Endodermal cell (in vitro differentiated cells): ENCODE results near the gene LAMA2. TPM values are rescaled to one million over a fixed set of nuclear protein-coding genes. Genes with fewer than 3 reads are reported as not detected.

Experiments used
- DNase-seq: peaks from one replicate; pipeline ENCODE4 v3.0.0-alpha.2; 2017
- H3K27ac ChIP-seq: 2 replicates; pipeline ENCODE4 v1.5.1; 2013; ENCODE audit warnings: mild to moderate bottlenecking, low read depth, low read length, moderate library complexity
- H3K27me3 ChIP-seq: 2 replicates; pipeline ENCODE4 v1.6.1; 2013; ENCODE audit warnings: mild to moderate bottlenecking, low read length, moderate library complexity; ENCODE audit not compliant: insufficient read depth, control insufficient read depth, poor library complexity, severe bottlenecking
- H3K36me3 ChIP-seq: 2 replicates; pipeline ENCODE4 v1.7.0; 2013; ENCODE audit warnings: mild to moderate bottlenecking, low read length, moderate library complexity; ENCODE audit not compliant: control insufficient read depth, insufficient read depth
- H3K4me1 ChIP-seq: one replicate; pipeline ENCODE4 v1.7.0; 2013; ENCODE audit warnings: low read length; ENCODE audit not compliant: control insufficient read depth, insufficient read depth
- H3K4me3 ChIP-seq: 2 replicates; pipeline ENCODE4 v1.5.1; 2013; ENCODE audit warnings: mild to moderate bottlenecking, low read length, moderate library complexity
- H3K9ac ChIP-seq: 2 replicates; pipeline ENCODE4 v1.6.1; 2013; ENCODE audit warnings: mild to moderate bottlenecking, low read length, moderate library complexity; ENCODE audit not compliant: poor library complexity, severe bottlenecking; ENCODE audit errors: extremely low read depth
- H3K9me3 ChIP-seq: 2 replicates; pipeline ENCODE4 v1.6.1; 2013; ENCODE audit warnings: mild to moderate bottlenecking, low read length, moderate library complexity; ENCODE audit not compliant: control insufficient read depth
- H3K27ac Mint-ChIP-seq: 2 replicates; pipeline ENCODE4 v1.8.0; 2020; ENCODE audit warnings: mixed read lengths
- H3K27me3 Mint-ChIP-seq: 2 replicates; pipeline ENCODE4 v1.8.0; 2021; ENCODE audit warnings: mild to moderate bottlenecking, mixed read lengths; ENCODE audit not compliant: insufficient read depth
- H3K36me3 Mint-ChIP-seq: 2 replicates; pipeline ENCODE4 v1.8.0; 2020; ENCODE audit warnings: low read depth, mixed read lengths
- H3K4me1 Mint-ChIP-seq: 2 replicates; pipeline ENCODE4 v1.8.0; 2020; ENCODE audit warnings: mixed read lengths
- H3K4me3 Mint-ChIP-seq: 2 replicates; pipeline ENCODE4 v1.8.0; 2020; ENCODE audit warnings: mild to moderate bottlenecking, moderate library complexity, mixed read lengths
- H3K9me3 Mint-ChIP-seq: 2 replicates; pipeline ENCODE4 v1.8.0; 2020; ENCODE audit warnings: mild to moderate bottlenecking, mixed read lengths
- WGBS, 2 experiments: methylation state at CpG; one replicate each; pipeline versions ENCODE4 v1.1.5 to v1.1.7; 2013; ENCODE audit warnings: missing lambda C conversion rate in 2 of 2, mixed read lengths in 1 of 2; ENCODE audit not compliant: insufficient coverage in 1 of 2, insufficient read length in 1 of 2; 5-methylcytosine and 5-hydroxymethylcytosine counted together
- total RNA-seq, 2 donors: library from RNA; stranded (reverse); fragmentation: NEBNext Ultra II Directional in 1 of 2; extraction: Animal tissue kit (Norgen Biotek cat#: 25700) in 1 of 2; gene quantifications; 2 replicates in 1 of 2; 3 replicates in 1 of 2; pipeline ENCODE4 v1.2.1, GENCODE V29; 2021
- TF ChIP-seq, protein P1 (sequence below): fragments of 200-600 bp; sonication (generic); conservative IDR thresholded peaks from 2 replicates; pipeline ENCODE4 v1.5.0; 2021; ENCODE audit warnings: antibody characterized with exemption, mild to moderate bottlenecking

The LAMA2 gene
- total RNA-seq, 2 donors from 2014 or later: 2.3 to 4.1 TPM

DNA sequence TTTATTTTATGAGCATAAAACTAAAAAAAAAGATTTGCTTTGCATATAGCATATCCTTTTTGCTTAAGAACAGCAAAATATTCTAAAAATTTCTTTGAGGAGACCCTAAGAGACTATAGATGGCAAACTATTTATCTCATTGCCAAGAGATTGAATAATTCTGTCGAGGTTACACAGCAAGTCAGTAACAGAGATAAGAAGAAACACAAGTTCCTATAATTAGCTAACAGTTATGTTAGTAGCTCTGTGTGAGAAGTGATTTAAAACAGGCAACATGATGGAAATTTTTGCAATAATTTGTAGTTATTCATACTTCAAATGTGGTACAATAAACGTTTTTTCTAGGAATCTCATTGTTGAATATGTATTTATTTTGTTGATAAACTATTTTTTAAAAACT is 9.1 kb downstream of the LAMA2 start:
- Histone ChIP-seq H3K9ac (no peak overlapping the region), H3K27me3 (no peaks in the 10 kb centered on the region), H3K36me3 (no peaks in the 10 kb centered on the region), H3K4me3 (no peak overlapping the region), H3K27ac (no peak overlapping the region), H3K4me1 (no peaks in the 10 kb centered on the region), H3K9me3 (no peaks in the 10 kb centered on the region)
- H3K27ac Mint-ChIP-seq: no peak overlapping the region
- TF ChIP-seq, protein P1, sequence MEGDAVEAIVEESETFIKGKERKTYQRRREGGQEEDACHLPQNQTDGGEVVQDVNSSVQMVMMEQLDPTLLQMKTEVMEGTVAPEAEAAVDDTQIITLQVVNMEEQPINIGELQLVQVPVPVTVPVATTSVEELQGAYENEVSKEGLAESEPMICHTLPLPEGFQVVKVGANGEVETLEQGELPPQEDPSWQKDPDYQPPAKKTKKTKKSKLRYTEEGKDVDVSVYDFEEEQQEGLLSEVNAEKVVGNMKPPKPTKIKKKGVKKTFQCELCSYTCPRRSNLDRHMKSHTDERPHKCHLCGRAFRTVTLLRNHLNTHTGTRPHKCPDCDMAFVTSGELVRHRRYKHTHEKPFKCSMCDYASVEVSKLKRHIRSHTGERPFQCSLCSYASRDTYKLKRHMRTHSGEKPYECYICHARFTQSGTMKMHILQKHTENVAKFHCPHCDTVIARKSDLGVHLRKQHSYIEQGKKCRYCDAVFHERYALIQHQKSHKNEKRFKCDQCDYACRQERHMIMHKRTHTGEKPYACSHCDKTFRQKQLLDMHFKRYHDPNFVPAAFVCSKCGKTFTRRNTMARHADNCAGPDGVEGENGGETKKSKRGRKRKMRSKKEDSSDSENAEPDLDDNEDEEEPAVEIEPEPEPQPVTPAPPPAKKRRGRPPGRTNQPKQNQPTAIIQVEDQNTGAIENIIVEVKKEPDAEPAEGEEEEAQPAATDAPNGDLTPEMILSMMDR: no peak
- H3K27me3 Mint-ChIP-seq: no peaks in the 10 kb centered on the region
- no peaks in the 10 kb centered on the region for H3K9me3 Mint-ChIP-seq
- H3K36me3 Mint-ChIP-seq: no peaks in the 10 kb centered on the region
- no peak for DNase-seq
- 83 to 92% methylated on average over 1 of the region's 2 CpGs for WGBS, 2 experiments
- peaks cover 2% of the 10 kb centered on the region for H3K4me1 Mint-ChIP-seq
- no peak overlapping the region for H3K4me3 Mint-ChIP-seq

- TF ChIP-seq, protein P1: no peak
- Histone ChIP-seq H3K9me3 (peaks cover under 1% of the 10 kb centered on the region), H3K27ac (no peak overlapping the region), H3K36me3 (no peaks in the 10 kb centered on the region), H3K4me3 (no peak overlapping the region), H3K9ac (no peak overlapping the region), H3K4me1 (no peaks in the 10 kb centered on the region), H3K27me3 (no peaks in the 10 kb centered on the region)
- no peaks in the 10 kb centered on the region for H3K36me3 Mint-ChIP-seq
- DNase-seq: no peak
- peaks cover 3% of the 10 kb centered on the region for H3K4me1 Mint-ChIP-seq
- no peak overlapping the region for H3K4me3 Mint-ChIP-seq
- no peak overlapping the region for H3K27ac Mint-ChIP-seq
- no peaks in the 10 kb centered on the region for H3K27me3 Mint-ChIP-seq
- H3K9me3 Mint-ChIP-seq: no peaks in the 10 kb centered on the region
Observed at GRCh38 chr6:128899341-128900050, 16.6 kb downstream of the LAMA2 start.

GRCh38 chr6:128903715-128904114 is 20.8 kb downstream of the LAMA2 start:
- Histone ChIP-seq H3K27ac (no peak overlapping the region), H3K36me3 (no peaks in the 10 kb centered on the region), H3K9ac (no peak overlapping the region), H3K9me3 (peaks cover 4% of the 10 kb centered on the region), H3K27me3 (no peaks in the 10 kb centered on the region), H3K4me1 (no peaks in the 10 kb centered on the region), H3K4me3 (no peak overlapping the region)
- Mint-ChIP-seq H3K27me3 (no peaks in the 10 kb centered on the region), H3K9me3 (peaks cover 3% of the 10 kb centered on the region), H3K4me1 (peaks cover 3% of the 10 kb centered on the region), H3K27ac (no peak overlapping the region), H3K36me3 (peaks cover 2% of the 10 kb centered on the region), H3K4me3 (no peak overlapping the region)
- DNase-seq: peak; percentile 38
- TF ChIP-seq, protein P1: no peak
- WGBS, 2 experiments: 86 to 94% methylated on average over 5 of the region's 5 CpGs
